HCT116 (cell line): ENCODE data around the gene CSF1R. TPM values are rescaled to one million over a fixed set of nuclear protein-coding genes. Genes with fewer than 3 reads are reported as not detected.

Experiments
- ATAC-seq: fragments of 200-7000 bp; cut with Tn5 transposase; 2 replicates; pipeline ENCODE4 v1.9.1; 2020; ENCODE audit warnings: mild to moderate bottlenecking, moderate library complexity
- BruUV-seq: library from RNA; stranded (reverse); fragments of 400-500 nt; replicated peaks from 2 replicates; lab custom pipeline; 2021; lab: Mats Ljungman, UMichigan
- CTCF ChIA-PET: fragments of 300-600 bp; sonication (Branson Sonifier 250); formaldehyde crosslinking; loops from one replicate; lab custom pipeline; 2021; ENCODE audit warnings: antibody characterized with exemption; lab: Charles Lee
- POLR2A ChIA-PET: fragments of 300-600, 350-600 bp; sonication (Branson Sonifier 250); formaldehyde crosslinking; loops from one replicate; lab custom pipeline; 2021; ENCODE audit warnings: antibody characterized with exemption; lab: Charles Lee
- RAD21 ChIA-PET, 2 experiments: fragments of 300-600 bp; sonication (Branson Sonifier 250); formaldehyde crosslinking; loops; one replicate each; lab custom pipeline; 2023; ENCODE audit warnings: low total read pairs in 2 of 2; ENCODE audit not compliant: uncharacterized antibody in 2 of 2, unreplicated experiment in 2 of 2, low non-redundant PET in 1 of 2; lab: Charles Lee
- DNase-seq: peaks from one replicate; pipeline ENCODE4 v3.0.0-alpha.2; 2010; ENCODE audit warnings: low read depth, low spot score
- H2AFZ ChIP-seq: fragments of 200-600 bp; shearing (Covaris generic), sonication (generic); 2 replicates; pipeline ENCODE4 v1.6.1; 2017; ENCODE audit warnings: low read depth, mixed run types, mixed read lengths, antibody characterized with exemption, low read length; ENCODE audit not compliant: poor library complexity, severe bottlenecking
- H3K27ac ChIP-seq: 2 replicates; pipeline ENCODE4 v1.5.1; 2012; ENCODE audit warnings: low read depth, low read length
- H3K27me3 ChIP-seq: fragments of 200-600 bp; sonication (generic); 2 replicates; pipeline ENCODE4 v1.6.1; 2016; ENCODE audit warnings: mixed run types, low read length, mixed read lengths; ENCODE audit not compliant: insufficient read depth
- H3K36me3 ChIP-seq, 2 experiments: fragments of 200-500 bp in 1 of 2; fragments of 200-600 bp in 1 of 2; sonication (Bioruptor generic) in 1 of 2; sonication (generic) in 1 of 2; 2 replicates each; pipeline versions ENCODE4 v1.5.1 to v1.6.1; 2014 to 2016; ENCODE audit warnings: low read length in 2 of 2, inconsistent platforms in 1 of 2, mixed read lengths in 1 of 2, mixed run types in 1 of 2; ENCODE audit not compliant: insufficient read depth in 2 of 2, control insufficient read depth in 1 of 2
- H3K4me1 ChIP-seq, 2 experiments: fragments of 200-600 bp in 1 of 2; sonication (generic) in 1 of 2; 2 replicates each; pipeline versions ENCODE4 v1.5.1 to v1.6.1; 2012 to 2017; ENCODE audit warnings: low read length in 2 of 2, inconsistent platforms in 1 of 2, mild to moderate bottlenecking in 1 of 2, mixed read lengths in 1 of 2, mixed run types in 1 of 2, moderate library complexity in 1 of 2; ENCODE audit not compliant: insufficient read depth in 2 of 2, control insufficient read depth in 1 of 2
- H3K4me2 ChIP-seq: fragments of 200-600 bp; sonication (generic); 2 replicates; pipeline ENCODE4 v1.6.1; 2017; ENCODE audit warnings: mixed run types, low read length, mixed read lengths
- H3K4me3 ChIP-seq, 2 experiments: fragments of 200-600 bp in 1 of 2; sonication (generic) in 1 of 2; replicated peaks in 1 of 2; 2 replicates each; pipeline ENCODE4 v1.5.1; 2011 to 2016; ENCODE audit warnings: low read length in 2 of 2, control low read depth in 1 of 2, low read depth in 1 of 2, mild to moderate bottlenecking in 1 of 2, mixed read lengths in 1 of 2, mixed run types in 1 of 2
- H3K79me2 ChIP-seq: fragments of 200-600 bp; sonication (generic); 2 replicates; pipeline ENCODE4 v1.6.1; 2017; ENCODE audit warnings: mild to moderate bottlenecking, mixed run types, low read length, moderate library complexity, mixed read lengths; ENCODE audit not compliant: insufficient read depth
- H3K9ac ChIP-seq: fragments of 200-600 bp; sonication (generic); 2 replicates; pipeline ENCODE4 v1.6.1; 2016; ENCODE audit warnings: low read length, mixed read lengths
- H3K9me2 ChIP-seq: fragments of 200-600 bp; sonication (generic), shearing (Covaris generic); 2 replicates; pipeline ENCODE4 v1.6.1; 2017; ENCODE audit warnings: mixed run types, mild to moderate bottlenecking, moderate library complexity; ENCODE audit not compliant: insufficient read depth
- H3K9me3 ChIP-seq, 2 experiments: fragments of 200-500 bp in 1 of 2; fragments of 200-600 bp in 1 of 2; sonication (Bioruptor generic) in 1 of 2; sonication (generic) in 1 of 2; 2 replicates each; pipeline ENCODE4 v1.6.1; 2014 to 2017; ENCODE audit warnings: low read length in 2 of 2, mixed read lengths in 2 of 2, inconsistent platforms in 1 of 2, low read depth in 1 of 2, mild to moderate bottlenecking in 1 of 2, mixed run types in 1 of 2, moderate library complexity in 1 of 2; ENCODE audit not compliant: control insufficient read depth in 1 of 2, insufficient read depth in 1 of 2
- H4K20me1 ChIP-seq: fragments of 200-600 bp; sonication (generic), shearing (Covaris generic); 2 replicates; pipeline ENCODE4 v1.6.1; 2017; ENCODE audit warnings: mixed run types, mild to moderate bottlenecking, moderate library complexity; ENCODE audit not compliant: insufficient read depth
- CBX3 ChIP-seq: IDR thresholded peaks from 2 replicates; pipeline ENCODE4 v1.6.1; 2012; ENCODE audit warnings: low read depth
- CEBPB ChIP-seq: IDR thresholded peaks from 2 replicates; pipeline ENCODE4 v1.6.1; 2012; ENCODE audit warnings: low read depth
- CTCF ChIP-seq, 3 experiments: fragments of 200-600 bp in 1 of 3; sonication (generic) in 1 of 3; IDR thresholded peaks in 2 of 3; conservative IDR thresholded peaks in 1 of 3; 2 replicates each; pipeline ENCODE4 v1.5.1; 2012 to 2017; ENCODE audit warnings: low read depth in 2 of 3, low read length in 2 of 3, antibody characterized with exemption in 1 of 3, borderline replicate concordance in 1 of 3, control low read depth in 1 of 3, mild to moderate bottlenecking in 1 of 3, mixed read lengths in 1 of 3, mixed run types in 1 of 3, moderate library complexity in 1 of 3; ENCODE audit not compliant: insufficient read depth in 1 of 3
- EGR1 ChIP-seq: IDR thresholded peaks from 2 replicates; pipeline ENCODE4 v1.6.1; 2012; ENCODE audit warnings: low read depth
- ELF1 ChIP-seq: IDR thresholded peaks from 2 replicates; pipeline ENCODE4 v1.6.1; 2012; ENCODE audit warnings: low read depth, borderline replicate concordance
- EZH2 ChIP-seq: fragments of 200-600 bp; sonication (generic); IDR thresholded peaks from 2 replicates; pipeline ENCODE4 v1.6.1; 2017; ENCODE audit warnings: antibody characterized with exemption, mixed run types
- EZH2phosphoT487 ChIP-seq: fragments of 200-600 bp; IDR thresholded peaks from 2 replicates; pipeline ENCODE4 v1.6.1; 2018; ENCODE audit warnings: antibody characterized with exemption, borderline replicate concordance
- FOSL1 ChIP-seq: IDR thresholded peaks from 2 replicates; pipeline ENCODE4 v1.6.1; 2012; ENCODE audit warnings: low read depth
- JUND ChIP-seq: IDR thresholded peaks from 2 replicates; pipeline ENCODE4 v1.6.1; 2012
- POLR2A ChIP-seq: IDR thresholded peaks from 2 replicates; pipeline ENCODE4 v1.7.0; 2011; ENCODE audit warnings: borderline replicate concordance; ENCODE audit not compliant: insufficient read depth, insufficient read length; ENCODE audit errors: extremely low read depth
- POLR2AphosphoS5 ChIP-seq: IDR thresholded peaks from 2 replicates; pipeline ENCODE4 v1.6.1; 2011; ENCODE audit warnings: mild to moderate bottlenecking, low read depth, low read length, moderate library complexity
- RAD21 ChIP-seq: IDR thresholded peaks from 2 replicates; pipeline ENCODE4 v1.6.1; 2012; ENCODE audit warnings: low read depth, mild to moderate bottlenecking
- SIN3A ChIP-seq: IDR thresholded peaks from 2 replicates; pipeline ENCODE4 v1.6.1; 2012; ENCODE audit warnings: low read depth
- SP1 ChIP-seq: IDR thresholded peaks from 2 replicates; pipeline ENCODE4 v1.6.1; 2012; ENCODE audit warnings: low read depth
- SRF ChIP-seq: IDR thresholded peaks from 2 replicates; pipeline ENCODE4 v1.6.1; 2012; ENCODE audit warnings: low read depth
- TCF7L2 ChIP-seq: IDR thresholded peaks from 2 replicates; pipeline ENCODE4 v1.7.0; 2011; ENCODE audit warnings: borderline replicate concordance, inconsistent platforms; ENCODE audit not compliant: insufficient read depth, insufficient read length; ENCODE audit errors: extremely low read depth
- YY1 ChIP-seq: IDR thresholded peaks from 2 replicates; pipeline ENCODE4 v1.6.1; 2011; ENCODE audit warnings: low read length, low read depth, moderate library complexity, mild to moderate bottlenecking; ENCODE audit not compliant: insufficient replicate concordance; ENCODE audit errors: extremely low read depth
- ZFX ChIP-seq: fragments of 450-650 bp; IDR thresholded peaks from 2 replicates; pipeline ENCODE4 v1.6.1; 2017
- ZNF274 ChIP-seq: fragments of 200-500 bp; sonication (Bioruptor generic); IDR thresholded peaks from 2 replicates; pipeline ENCODE4 v1.6.1; 2014; ENCODE audit warnings: mild to moderate bottlenecking, low read depth, low read length, inconsistent platforms
- intact Hi-C: fragments of 100-400 bp; cut with micrococcal nuclease; formaldehyde crosslinking; loops from 2 replicates; pipeline ENCODE4 v1.10.0; 2022
- total RNA-seq: library from RNA; stranded (reverse); gene quantifications from one replicate; pipeline ENCODE4 v1.2.1, GENCODE V29; 2021; ENCODE audit not compliant: unreplicated experiment
- TF ChIP-seq, protein P1 (sequence below): IDR thresholded peaks from 2 replicates; pipeline ENCODE4 v1.6.1; 2011; ENCODE audit warnings: mild to moderate bottlenecking, low read length, moderate library complexity; ENCODE audit not compliant: insufficient replicate concordance; ENCODE audit errors: extremely low read depth
- TF ChIP-seq, protein P2 (sequence below): IDR thresholded peaks from 2 replicates; pipeline ENCODE4 v1.6.1; 2012
- TF ChIP-seq, protein P3 (sequence below): IDR thresholded peaks from 2 replicates; pipeline ENCODE4 v1.6.1; 2012

CSF1R gene
- total RNA-seq, 1 experiment from 2014 or later, result 0.17 TPM

GRCh38 chr5:150022158-150022531 is 64.2 kb downstream of the CSF1R start (continued):
- TF ChIP-seq, protein P1, sequence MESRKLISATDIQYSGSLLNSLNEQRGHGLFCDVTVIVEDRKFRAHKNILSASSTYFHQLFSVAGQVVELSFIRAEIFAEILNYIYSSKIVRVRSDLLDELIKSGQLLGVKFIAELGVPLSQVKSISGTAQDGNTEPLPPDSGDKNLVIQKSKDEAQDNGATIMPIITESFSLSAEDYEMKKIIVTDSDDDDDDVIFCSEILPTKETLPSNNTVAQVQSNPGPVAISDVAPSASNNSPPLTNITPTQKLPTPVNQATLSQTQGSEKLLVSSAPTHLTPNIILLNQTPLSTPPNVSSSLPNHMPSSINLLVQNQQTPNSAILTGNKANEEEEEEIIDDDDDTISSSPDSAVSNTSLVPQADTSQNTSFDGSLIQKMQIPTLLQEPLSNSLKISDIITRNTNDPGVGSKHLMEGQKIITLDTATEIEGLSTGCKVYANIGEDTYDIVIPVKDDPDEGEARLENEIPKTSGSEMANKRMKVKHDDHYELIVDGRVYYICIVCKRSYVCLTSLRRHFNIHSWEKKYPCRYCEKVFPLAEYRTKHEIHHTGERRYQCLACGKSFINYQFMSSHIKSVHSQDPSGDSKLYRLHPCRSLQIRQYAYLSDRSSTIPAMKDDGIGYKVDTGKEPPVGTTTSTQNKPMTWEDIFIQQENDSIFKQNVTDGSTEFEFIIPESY, result no peak
- TF ChIP-seq JUND (peak; percentile 93), CBX3 (0 out of 2 replicates have a peak, but pooled peaks have one; percentile 51), CEBPB (peak; percentile 73), POLR2AphosphoS5 (peak; percentile 68), FOSL1 (peak; percentile 92), ZNF274 (no peak), EZH2 (no peak)

DNA sequence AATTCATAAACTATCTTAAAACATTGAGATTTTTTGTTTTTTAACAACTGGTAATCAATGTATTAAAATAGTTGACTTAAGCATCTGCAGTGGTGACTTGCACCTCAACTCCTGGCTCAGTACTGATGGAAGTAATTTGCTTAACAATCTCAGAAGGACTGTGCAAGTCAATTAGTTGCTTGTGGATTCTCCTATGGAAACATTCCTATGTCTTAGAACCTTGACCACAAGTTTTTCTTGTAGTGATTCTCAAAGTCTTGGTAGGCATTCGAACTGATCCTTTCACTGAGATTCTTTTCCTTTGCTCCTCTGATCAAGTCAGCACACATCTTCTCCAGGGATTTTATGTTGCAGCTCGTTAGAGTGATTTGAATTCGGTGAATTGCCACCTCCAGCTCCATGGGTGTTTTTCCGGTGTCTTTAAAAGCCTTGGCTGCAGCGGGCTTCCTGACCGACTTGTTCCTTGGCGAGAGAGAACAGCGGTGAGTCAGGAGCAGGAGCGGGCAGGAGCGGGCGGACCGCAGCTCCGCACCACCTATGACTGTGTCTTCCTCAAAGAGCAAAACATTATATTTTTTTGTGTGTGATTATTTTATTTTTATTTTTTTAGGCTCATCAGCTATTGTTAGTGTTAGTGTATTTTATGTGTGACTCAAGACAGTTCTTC is 64.7 kb downstream of the CSF1R start:
- no peaks in the 10 kb centered on the region for H3K27me3 ChIP-seq
- intact Hi-C loops, result no loop called here
- peaks cover 28 to 68% of the 10 kb centered on the region in 2 experiments for H3K36me3 ChIP-seq
- H3K9ac ChIP-seq, result peak overlapping the region; percentile 55
- H3K4me1 ChIP-seq, result peaks cover 41 to 74% of the 10 kb centered on the region in 2 experiments
- RAD21 ChIA-PET, result no interaction called here
- no peaks in the 10 kb centered on the region for H3K9me2 ChIP-seq
- H3K4me3 ChIP-seq, result peak overlapping the region; percentile 3 to 42
- DNase-seq (peak; percentile 80), ATAC-seq (peak; percentile 92)
- no peaks in the 10 kb centered on the region for H4K20me1 ChIP-seq
- TF ChIP-seq, protein P2, sequence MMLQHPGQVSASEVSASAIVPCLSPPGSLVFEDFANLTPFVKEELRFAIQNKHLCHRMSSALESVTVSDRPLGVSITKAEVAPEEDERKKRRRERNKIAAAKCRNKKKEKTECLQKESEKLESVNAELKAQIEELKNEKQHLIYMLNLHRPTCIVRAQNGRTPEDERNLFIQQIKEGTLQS, result no peak
- no peak for TF ChIP-seq CTCF (IDR thresholded peaks at IDR 0.05 in 2 of 3, conservative IDR thresholded peaks at IDR 0.05 in 1 of 3; ENCODE audit: borderline replicate concordance in 1 of 3, insufficient read depth in 1 of 3, low read depth in 2 of 3, low read length in 2 of 3)
- TF ChIP-seq FOSL1, result no peak
- TF ChIP-seq, protein P3, sequence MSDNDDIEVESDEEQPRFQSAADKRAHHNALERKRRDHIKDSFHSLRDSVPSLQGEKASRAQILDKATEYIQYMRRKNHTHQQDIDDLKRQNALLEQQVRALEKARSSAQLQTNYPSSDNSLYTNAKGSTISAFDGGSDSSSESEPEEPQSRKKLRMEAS, result peak; percentile 44; the same call in 1 of the 2 replicates
- TF ChIP-seq POLR2AphosphoS5, result peak; percentile 3; the same call in 1 of the 2 replicates
- no peak; the same call in 1 of the 2 replicates for TF ChIP-seq ELF1
- no peak for TF ChIP-seq EZH2phosphoT487
- no peak for TF ChIP-seq EGR1
- no peak for TF ChIP-seq EZH2
- TF ChIP-seq SRF, result no peak
- TF ChIP-seq SP1, result no peak; the same call in 1 of the 2 replicates
- no peak for TF ChIP-seq CEBPB
- no peak for TF ChIP-seq TCF7L2
- no peak for TF ChIP-seq ZFX
- TF ChIP-seq RAD21, result peak; percentile 10; the same call in 1 of the 2 replicates
- peak; percentile 63; the same call in 1 of the 2 replicates for TF ChIP-seq CBX3
- TF ChIP-seq YY1, result no peak
- no peak; the same call in 1 of the 2 replicates for TF ChIP-seq SIN3A
- TF ChIP-seq POLR2A, result no peak
- no peaks in the 10 kb centered on the region for H3K9me3 ChIP-seq
- H3K79me2 ChIP-seq, result peaks cover 79% of the 10 kb centered on the region
- CTCF ChIA-PET, result interaction anchor here (1.8 kb wide), 1 partner anchor 188 kb away, joined by 4 read pairs; no protein-coding TSS in a partner anchor
- H2AFZ ChIP-seq, result no peak overlapping the region
- H3K27ac ChIP-seq, result peak overlapping the region; percentile 93
- POLR2A ChIA-PET, result interaction anchor here (0.9 to 2.5 kb wide), 5 partner anchors 13 to 61 kb away, joined by 4 to 9 read pairs (median 5); partner anchors contain the start of genes HMGXB3, SLC26A2 and TIGD6
- H3K4me2 ChIP-seq, result peak overlapping the region; percentile 76
- TSS peak; percentile 54 for BruUV-seq
